Heart left ventricle (tissue), 16 donors: Measurements from ENCODE around the gene STXBP5. TPM values are rescaled to one million over a fixed set of nuclear protein-coding genes. Genes with fewer than 3 reads are reported as not detected.

Source experiments
- ATAC-seq, 4 donors: fragments of 200-7000 bp; cut with Tn5 transposase; one replicate each; pipeline ENCODE4 v1.9.1; 2020 to 2022; ENCODE audit warnings: moderate library complexity in 4 of 4, mild to moderate bottlenecking in 3 of 4, moderate number of reproducible peaks in 1 of 4
- DNase-seq, 5 donors: peaks; one replicate each; pipeline ENCODE4 v3.0.0-alpha.2; 2020
- H3K27ac ChIP-seq, 12 donors: fragments of 200-600 bp; sonication (generic) in 4 of 12; one replicate each; pipeline versions ENCODE4 v1.5.0 to v1.8.0; 2016 to 2022; ENCODE audit warnings: mild to moderate bottlenecking in 2 of 12
- H3K27me3 ChIP-seq, 9 donors: fragments of 200-600 bp; sonication (generic) in 2 of 9; one replicate each; pipeline versions ENCODE4 v1.5.1 to v1.8.0; 2016 to 2022; ENCODE audit warnings: mild to moderate bottlenecking in 3 of 9
- H3K36me3 ChIP-seq, 9 donors: fragments of 200-600 bp; sonication (generic) in 2 of 9; one replicate each; pipeline versions ENCODE4 v1.5.0 to v1.8.0; 2018 to 2022; ENCODE audit warnings: mild to moderate bottlenecking in 2 of 9
- H3K4me1 ChIP-seq, 12 donors: fragments of 200-600 bp; sonication (generic) in 4 of 12; one replicate each; pipeline versions ENCODE4 v1.5.0 to v1.8.0; 2016 to 2022; ENCODE audit warnings: mild to moderate bottlenecking in 3 of 12
- H3K4me3 ChIP-seq, 12 donors: fragments of 200-600 bp; sonication (generic) in 4 of 12; one replicate each; pipeline versions ENCODE4 v1.5.0 to v1.8.0; 2017 to 2022; ENCODE audit warnings: mild to moderate bottlenecking in 9 of 12, moderate library complexity in 4 of 12
- H3K9me3 ChIP-seq, 12 donors: fragments of 200-600 bp; sonication (generic) in 4 of 12; one replicate each; pipeline versions ENCODE4 v1.5.0 to v1.8.0; 2016 to 2022; ENCODE audit warnings: mild to moderate bottlenecking in 1 of 12
- CTCF ChIP-seq, 12 donors: fragments of 200-600 bp; sonication (generic) in 4 of 12; IDR thresholded peaks; one replicate each; pipeline versions ENCODE4 v1.5.0 to v1.8.0; 2018 to 2022; ENCODE audit warnings: antibody characterized with exemption in 12 of 12, mild to moderate bottlenecking in 5 of 12
- POLR2A ChIP-seq, 2 donors: fragments of 450-650 bp; IDR thresholded peaks; one replicate each; pipeline ENCODE4 v1.6.1; 2017; ENCODE audit warnings: antibody characterized with exemption in 2 of 2, mild to moderate bottlenecking in 2 of 2, moderate library complexity in 2 of 2
- WGBS, 4 donors: extraction: QIAGEN DNeasy Blood & Tissue Kit in 2 of 4; methylation state at CpG; one replicate each; pipeline versions ENCODE4 v1.1.5 to v1.1.7; 2013 to 2018; 5-methylcytosine and 5-hydroxymethylcytosine counted together
- intact Hi-C, 10 donors: fragments of 100-400 bp; cut with DNase I; formaldehyde crosslinking; loops; one replicate each; pipeline versions ENCODE4 v1.11.1 to v1.14.2; 2022
- polyA plus RNA-seq, 2 donors: library from polyadenylated mRNA; stranded (reverse); fragments of 200-250 nt; gene quantifications; one replicate each; pipeline ENCODE4 v1.2.3, GENCODE V29; 2013
- total RNA-seq, 9 donors: library from RNA; depleted of rRNA in 2 of 9; stranded (reverse); fragments of >200 nt in 2 of 9; fragmentation: NEBNext Ultra II Directional in 3 of 9; extraction: Animal tissue kit (Norgen Biotek cat#: 25700) in 3 of 9; gene quantifications; one replicate each; pipeline versions ENCODE4 v1.1.0 to v1.2.4, GENCODE V29; 2016 to 2023
- donor health status: ischemic (EF 13 %, LVEDD 7.1; RV severe dilation, severe dysfunction).
- donor health status: healthy with polysubstance abuse.
- donor health status: DM: no; HTN: yes; CAD: no.
- donor health status: DM: no; HTN: no; CAD: no.
- donor health status: ischemic (EF 25% LVEDD 6.9; RV normal size, moderate dysfunction).
- donor health status: ischemic (EF 25% LVEDD 5.7; RV mildly dilated, moderate dysfunction).
- donor health status: healthy.
- donor health status: DM: yes; HTN: yes; CAD: no.
- donor health status: ischemic (EF 35%, LVEDD 5.7; RV mildly dilated, moderate dysfunction).
- donor health status: nonischemic (EF 11% LVEDD 7.7; RV severe dilation, severe dysfunction).
- donor health status: DM: yes; HTN: yes; CAD: no.
- donor health status: PGD.
- donor health status: ischemic (EF 29% LVEDD 5.4; RV normal size, mild dysfunction).
- donor health status: nonischemic (EF 23%, LVEDD 6.1; RV moderate dilation, normal function).

The STXBP5 gene
- total and polyA plus RNA-seq, 11 donors, result 5.7 to 20.0 (median 14.1) TPM

- Histone ChIP-seq H3K4me3 (peak overlapping the region in 11 of 12 donors; percentile 1 to 94 (median 84)), H3K36me3 (no peaks in the 10 kb centered on the region), H3K27ac (peak overlapping the region in 9 of 12 donors; percentile 61 to 97 (median 94)), H3K9me3 (no peaks in the 10 kb centered on the region), H3K27me3 (no peaks in the 10 kb centered on the region), H3K4me1 (peaks cover 0 to 56% (median 19%) of the 10 kb centered on the region in 12 donors)
- intact Hi-C loops, result loop anchor here in 5 of 10 donors (10.0 kb wide), 6 partner anchors 59 to 1241 kb away; partner anchors contain the start of gene SHPRH (in 1 of the 5)
- DNase-seq (peak in 1 of 5 donors; percentile 34), ATAC-seq (no peak)
- WGBS, 4 donors, result 53 to 77% (median 56%) methylated on average over 5 of the region's 5 CpGs
- no peak for TF ChIP-seq CTCF (IDR thresholded peaks at IDR 0.05)
- TF ChIP-seq POLR2A (IDR thresholded peaks at IDR 0.05), result no peak
Measured at GRCh38 chr6:147205690-147206600, 1.7 kb downstream of the STXBP5 start.

GRCh38 chr6:147207351-147207750 is 3.1 kb downstream of the STXBP5 start:
- no peak for DNase-seq
- Histone ChIP-seq H3K27me3 (no peaks in the 10 kb centered on the region), H3K36me3 (peaks cover 0 to 9% (median 0%) of the 10 kb centered on the region in 9 donors), H3K4me3 (peak overlapping the region in 8 of 12 donors; percentile 4 to 85 (median 84)), H3K27ac (peak overlapping the region in 11 of 12 donors; percentile 5 to 97 (median 63)), H3K9me3 (no peaks in the 10 kb centered on the region), H3K4me1 (peaks cover 0 to 56% (median 19%) of the 10 kb centered on the region in 12 donors)
- intact Hi-C loops, result loop anchor here in 5 of 10 donors (10.0 kb wide), 6 partner anchors 57 to 1243 kb away; partner anchors contain the start of gene SHPRH (in 1 of the 5)
- TF ChIP-seq CTCF (IDR thresholded peaks at IDR 0.05) (no peak), POLR2A (IDR thresholded peaks at IDR 0.05) (no peak)
- no peak for ATAC-seq
- 42 to 71% (median 55%) methylated on average over 6 of the region's 6 CpGs for WGBS, 4 donors

- no peak for TF ChIP-seq CTCF (IDR thresholded peaks at IDR 0.05)
- no peak for TF ChIP-seq POLR2A (IDR thresholded peaks at IDR 0.05)
- H3K27me3 ChIP-seq, result no peaks in the 10 kb centered on the region
- peak overlapping the region in 8 of 12 donors; percentile 4 to 85 (median 84) for H3K4me3 ChIP-seq
- peak overlapping the region in 11 of 12 donors; percentile 5 to 97 (median 63) for H3K27ac ChIP-seq
- DNase-seq (no peak), ATAC-seq (no peak)
- 82 to 94% (median 86%) methylated on average over 4 of the region's 4 CpGs for WGBS, 4 donors
- H3K4me1 ChIP-seq, result peaks cover 0 to 56% (median 19%) of the 10 kb centered on the region in 12 donors
- peaks cover 0 to 10% (median 0%) of the 10 kb centered on the region in 9 donors for H3K36me3 ChIP-seq
- no peaks in the 10 kb centered on the region for H3K9me3 ChIP-seq
- intact Hi-C loops, result loop anchor here in 5 of 10 donors (10.0 kb wide), 6 partner anchors 57 to 1243 kb away; partner anchors contain the start of gene SHPRH (in 1 of the 5)
Measured at GRCh38 chr6:147207837-147208754, 3.9 kb downstream of the STXBP5 start.
